Stimulated activated CD4-positive, alpha-beta T cell treated with anti-CD3 and anti-CD28 coated beads, Interleukin-2, amount 100 ng/mL, for 48 hours (primary cell): ENCODE data around the gene OSBPL5.

Source experiments
- DNase-seq, 2 donors: peaks; one replicate each; pipeline ENCODE4 v3.0.0-alpha.2; 2020

OSBPL5 gene

DNA sequence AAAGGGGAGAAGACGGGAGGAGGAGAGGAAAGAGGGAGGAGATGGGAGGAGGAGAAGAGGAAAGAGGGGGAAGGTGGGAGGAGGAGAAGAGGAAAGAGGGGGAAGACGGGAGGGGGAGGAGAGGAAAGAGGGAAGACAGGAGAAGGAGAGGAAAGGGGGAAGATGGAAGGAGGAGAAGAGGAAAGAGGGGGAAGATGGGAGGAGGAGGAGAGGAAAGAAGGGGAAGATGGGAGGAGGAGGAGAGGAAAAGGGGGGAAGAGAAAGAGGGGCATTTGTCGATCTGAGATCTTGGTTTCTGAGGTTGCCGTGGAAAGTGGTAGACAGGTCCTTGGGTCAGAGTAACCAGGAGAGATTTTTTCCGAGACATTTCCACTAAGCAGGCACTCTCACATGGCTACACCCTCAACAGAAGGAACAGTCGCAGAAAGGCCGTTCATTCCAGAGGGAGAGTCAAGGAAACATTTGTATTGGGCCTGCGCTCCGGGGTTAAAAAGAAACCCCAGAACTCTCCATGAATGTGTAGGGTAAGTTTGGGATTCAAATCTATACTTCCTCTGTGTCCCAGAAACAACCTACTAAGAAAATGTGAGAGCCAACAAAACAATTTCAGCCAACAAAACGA lies 68.1 kb downstream of the OSBPL5 start:
- no peak for DNase-seq

DNA sequence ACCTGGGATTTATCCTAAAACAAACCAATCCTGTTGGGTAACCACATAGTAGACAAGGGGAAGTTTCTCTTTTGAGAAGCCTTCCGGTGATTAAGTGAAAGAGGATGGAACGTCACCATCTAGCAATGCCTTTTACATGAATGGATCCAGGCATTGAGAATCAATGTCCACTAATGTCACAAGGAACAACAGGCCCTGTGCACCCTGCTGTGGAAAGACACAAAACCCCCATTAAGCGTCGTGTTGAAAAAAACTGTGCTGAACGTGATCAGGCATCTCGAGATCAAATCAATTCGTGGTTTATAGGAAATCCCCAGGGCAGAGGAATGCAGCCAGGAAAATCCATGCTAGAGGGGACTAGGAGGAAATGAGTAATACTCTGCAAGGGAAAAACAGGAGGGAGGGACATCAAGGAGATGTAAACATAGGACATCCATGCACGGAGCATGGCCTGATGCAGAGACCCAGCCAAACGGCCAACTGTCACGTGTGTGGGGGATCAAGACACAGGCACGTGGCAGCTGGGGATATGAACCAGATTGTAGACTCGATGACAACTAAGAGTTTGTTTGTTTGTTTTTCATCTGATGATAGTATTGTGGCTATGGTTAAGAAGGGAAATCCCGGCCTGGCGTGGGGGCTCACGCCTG lies 69.3 kb downstream of the OSBPL5 start:
- no peak for DNase-seq

DNA sequence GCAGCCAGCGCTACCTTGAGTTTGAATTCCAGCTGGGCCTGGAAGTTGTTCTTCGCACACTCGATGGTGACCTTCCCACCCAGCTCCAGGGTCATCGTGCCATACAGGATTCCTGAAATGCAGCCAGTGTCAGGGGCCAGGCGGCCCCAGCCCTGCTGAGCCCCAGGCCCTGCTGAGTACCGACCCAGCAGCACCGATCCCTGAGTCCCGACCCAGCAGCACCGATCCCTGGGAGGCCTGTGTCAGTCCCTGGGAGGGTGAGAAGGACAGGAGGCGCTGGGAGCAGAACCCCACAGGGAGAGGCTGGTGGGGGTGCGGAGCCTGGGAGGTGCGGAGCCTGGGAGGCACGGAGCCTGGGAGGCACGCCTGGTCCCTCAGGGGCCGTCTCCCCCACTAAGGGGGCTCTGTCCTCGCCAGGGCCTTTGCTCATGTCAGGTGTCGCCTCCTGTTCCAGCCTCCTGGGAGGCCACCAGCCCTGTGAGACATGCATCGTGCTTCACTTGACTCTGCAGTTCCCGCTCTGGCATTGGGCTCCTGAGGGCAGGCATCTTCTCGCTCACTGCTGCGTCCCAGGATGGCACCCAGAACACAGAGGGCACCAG lies 70.8 kb downstream of the OSBPL5 start:
- DNase-seq: no peak

DNA sequence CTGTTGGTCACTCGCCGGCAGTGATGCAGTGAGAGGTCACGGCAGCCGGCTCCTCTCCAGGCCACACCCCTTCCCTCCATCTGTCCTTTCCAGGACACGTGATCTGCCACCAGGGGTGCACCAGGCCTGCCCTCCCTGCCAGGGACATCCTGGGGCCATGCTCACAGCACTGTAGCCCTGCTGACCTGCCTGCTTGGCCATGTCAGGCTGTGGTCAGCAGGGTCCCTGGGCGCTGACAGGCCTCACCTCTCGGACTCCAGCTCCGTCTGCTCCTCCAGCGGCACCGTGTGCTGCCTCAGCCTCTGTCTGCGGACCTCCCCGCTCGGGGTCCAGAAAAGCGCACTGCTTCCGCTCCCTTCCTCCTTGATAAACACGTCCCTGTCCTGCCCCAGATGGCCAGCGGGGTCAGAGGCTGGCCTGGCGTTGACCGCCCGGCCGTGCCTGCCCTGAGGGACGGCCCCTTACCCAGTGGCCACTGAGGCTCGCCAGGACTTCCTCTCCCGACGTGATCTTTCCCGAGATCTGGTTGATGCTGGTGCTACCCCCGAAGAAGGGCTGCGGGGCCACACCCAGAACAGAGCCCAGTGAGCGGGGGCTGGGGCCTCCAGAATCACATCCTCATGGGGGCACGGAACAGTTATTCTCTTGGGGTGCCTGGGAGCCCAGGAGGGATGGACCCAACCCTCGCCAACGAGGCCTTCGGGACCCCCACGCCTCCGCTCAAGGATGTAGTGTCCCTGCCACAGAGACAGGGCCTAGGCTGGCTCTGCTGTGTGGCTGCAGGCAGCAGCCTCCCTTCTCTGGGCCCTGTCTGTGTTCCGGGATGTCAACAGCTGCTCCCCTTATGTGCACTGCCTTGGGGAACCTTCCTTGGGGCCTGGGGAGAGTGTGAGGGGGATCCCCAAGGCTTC lies 71.6 kb downstream of the OSBPL5 start:
- no peak for DNase-seq

DNA sequence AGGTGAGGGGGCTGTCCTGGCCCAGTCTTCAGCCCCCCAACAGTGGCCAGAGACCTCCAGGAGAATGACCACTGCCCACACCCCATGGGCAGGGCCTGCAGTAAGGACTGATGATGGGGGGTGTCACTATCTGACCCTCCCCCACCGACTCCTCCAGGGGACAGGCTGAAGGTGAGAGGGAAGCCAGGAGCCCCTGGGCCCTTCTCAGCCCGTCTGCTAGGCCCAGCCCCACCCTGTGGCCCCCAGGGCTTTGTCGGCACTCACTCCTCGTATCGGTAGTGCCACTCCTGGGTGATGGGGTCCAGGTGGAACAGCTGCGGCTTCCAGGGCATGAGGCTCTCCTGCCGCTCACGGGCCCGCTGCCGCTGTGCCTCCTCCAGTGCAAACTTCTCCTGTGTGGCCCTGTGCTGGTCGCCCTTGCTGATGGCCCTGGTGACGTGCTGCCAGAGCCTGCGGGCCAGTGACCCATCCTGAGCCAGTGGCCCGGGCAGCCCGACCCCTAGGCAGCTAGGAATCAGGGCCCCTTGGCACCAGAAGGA lies 72.4 kb downstream of the OSBPL5 start:
- DNase-seq: no peak

DNA sequence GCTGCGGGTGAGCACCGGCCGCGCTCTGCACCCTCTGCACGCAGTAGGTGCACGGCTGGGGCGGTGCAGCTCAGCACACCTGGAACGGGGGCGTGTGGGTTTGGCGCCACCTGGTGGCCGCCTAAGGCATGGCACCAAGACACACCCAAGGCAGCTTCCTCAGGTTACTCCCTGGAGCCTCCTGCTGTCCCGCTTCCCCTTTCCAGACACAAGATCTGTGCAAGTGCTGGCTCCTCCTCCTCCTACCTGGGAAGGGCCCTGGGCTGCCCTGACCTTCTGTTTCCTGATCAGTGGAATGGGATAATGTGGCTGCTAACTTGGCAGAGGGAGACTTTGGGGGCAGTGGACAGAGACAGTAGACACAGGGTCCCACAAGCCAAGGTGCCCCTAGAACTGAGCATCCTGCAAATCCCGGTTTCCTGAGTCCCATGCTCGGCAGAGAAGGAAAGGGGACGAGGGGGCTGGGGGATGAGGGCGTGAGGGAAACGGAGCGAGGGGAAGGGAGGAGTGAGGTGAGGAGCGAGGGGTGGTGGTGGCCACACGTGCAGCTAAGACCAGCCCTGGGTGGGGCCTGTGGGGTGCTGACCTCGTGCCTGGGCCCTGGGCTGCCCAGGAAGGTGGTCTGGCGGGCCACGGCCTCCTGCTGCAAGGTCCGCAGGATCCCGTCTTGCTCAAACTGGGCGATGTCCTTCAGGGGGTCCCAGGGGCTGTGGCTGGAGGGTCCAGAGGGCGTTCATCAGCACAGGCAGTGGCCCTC lies 73.1 kb downstream of the OSBPL5 start:
- peak; percentile 52 to 68 for DNase-seq

DNA sequence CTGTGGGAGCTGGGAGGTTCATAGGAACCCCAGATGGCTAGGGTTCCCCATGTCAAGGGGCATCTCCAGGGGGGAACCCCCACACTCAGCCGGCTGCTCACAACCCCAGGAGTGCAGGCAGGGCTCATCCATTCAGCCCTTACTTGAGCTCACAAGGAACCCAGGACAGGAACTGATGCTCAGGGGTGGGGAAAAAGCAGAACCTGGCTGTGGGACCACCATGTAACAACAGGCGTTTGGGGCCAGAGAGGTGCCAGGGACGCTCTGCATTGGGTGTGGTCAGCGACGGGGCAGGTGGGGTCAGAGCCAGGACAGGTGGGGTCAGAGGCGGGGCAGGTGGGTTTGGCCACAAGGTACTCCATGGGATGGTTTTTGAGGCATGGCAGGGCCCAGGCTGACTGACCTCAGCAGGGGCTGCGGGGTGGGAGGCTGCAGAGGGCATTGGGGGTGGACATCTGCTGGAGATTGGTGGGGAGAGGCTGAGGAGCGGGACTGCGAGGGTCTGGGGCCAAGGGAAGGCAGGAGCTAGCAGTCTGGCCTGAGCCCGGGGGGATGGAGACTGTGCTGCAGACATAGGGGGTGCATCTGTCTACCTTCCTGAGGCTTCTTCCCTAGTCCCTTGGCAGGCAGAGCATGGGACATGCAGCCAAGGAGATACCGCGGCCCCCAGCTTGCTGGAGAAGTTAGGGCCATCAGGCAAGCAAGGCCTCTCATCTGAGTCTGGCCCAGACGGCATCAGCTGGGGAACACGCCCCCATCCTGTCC lies 73.8 kb downstream of the OSBPL5 start:
- DNase-seq: no peak

DNA sequence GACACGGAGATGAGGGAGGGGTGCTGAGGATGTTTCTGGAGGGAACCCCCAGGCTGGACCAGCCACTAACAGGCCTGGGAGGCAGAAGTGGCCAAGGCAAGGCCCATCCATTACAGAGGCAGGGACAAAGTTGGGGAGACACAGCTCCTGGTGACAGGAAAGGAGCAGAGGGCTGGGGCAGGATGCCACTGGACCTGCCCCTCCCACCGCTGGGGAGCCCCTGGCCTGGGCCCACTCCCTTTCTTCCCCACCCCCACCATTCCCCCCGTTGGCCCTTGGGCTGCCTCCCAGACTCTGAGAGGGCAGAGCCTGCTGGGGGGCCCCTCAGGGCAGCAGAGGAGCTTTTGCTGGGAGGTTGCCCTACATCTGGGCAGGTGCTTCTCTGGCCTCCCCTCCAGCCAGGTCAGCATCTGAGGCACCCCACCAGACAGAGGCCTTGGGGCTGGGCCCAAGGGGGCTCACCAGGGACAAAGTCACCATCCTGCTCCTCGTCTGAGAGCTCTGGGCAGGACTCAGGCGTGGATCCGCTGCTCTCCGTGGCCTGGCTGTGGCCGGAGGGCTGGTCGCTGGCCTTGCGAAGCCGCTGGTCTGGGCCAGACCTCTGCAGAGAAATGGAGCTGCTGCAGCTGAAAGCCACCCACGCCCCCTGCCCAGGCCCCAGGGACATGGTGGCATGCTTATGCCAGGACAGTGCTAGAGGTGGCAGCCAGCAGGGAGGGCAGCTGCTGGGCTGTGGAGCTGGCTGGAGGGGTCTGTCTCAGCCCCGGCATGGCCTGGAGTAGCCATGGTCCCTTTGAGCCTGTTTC lies 74.8 kb downstream of the OSBPL5 start:
- no peak for DNase-seq

DNA sequence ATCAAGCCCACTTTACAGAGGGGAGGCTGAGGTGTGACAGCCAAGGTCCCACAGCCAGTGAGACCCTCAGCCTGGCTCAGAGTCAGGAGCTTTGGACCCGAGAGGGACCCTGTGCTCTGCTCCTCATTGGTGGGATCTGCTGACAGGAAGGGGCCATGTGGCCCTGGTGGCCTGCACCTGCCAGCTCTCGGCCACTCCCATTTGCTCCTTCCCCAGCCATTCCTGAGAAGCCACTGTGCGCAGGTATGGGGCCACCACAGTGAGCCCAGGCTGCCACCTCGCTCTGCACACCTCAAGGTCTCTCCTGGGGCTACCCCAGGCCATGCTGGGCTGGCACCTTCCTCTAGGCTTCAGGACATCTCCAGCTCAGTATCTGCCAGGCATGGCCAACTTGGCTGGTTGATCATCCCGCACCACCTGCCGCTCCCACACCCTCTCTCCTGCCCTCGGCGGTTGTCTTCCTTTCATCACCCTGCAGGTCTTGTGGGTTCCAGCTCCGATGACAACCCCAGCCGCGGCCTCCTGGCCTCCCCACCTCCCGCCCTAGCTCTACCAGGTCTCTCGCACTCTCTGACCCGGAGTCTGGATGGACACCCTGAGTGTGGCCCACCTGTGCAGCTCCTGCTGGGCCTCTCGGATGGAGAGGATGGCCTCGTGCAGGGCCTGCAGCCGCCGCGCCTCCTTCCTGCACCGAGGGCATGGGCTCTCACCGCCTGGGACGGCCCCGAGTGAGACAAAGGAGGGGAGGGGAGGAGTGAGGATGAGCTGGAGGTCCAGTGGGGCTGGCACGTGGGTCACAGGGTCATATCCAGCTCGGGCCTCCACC lies 75.7 kb downstream of the OSBPL5 start:
- DNase-seq: no peak

DNA sequence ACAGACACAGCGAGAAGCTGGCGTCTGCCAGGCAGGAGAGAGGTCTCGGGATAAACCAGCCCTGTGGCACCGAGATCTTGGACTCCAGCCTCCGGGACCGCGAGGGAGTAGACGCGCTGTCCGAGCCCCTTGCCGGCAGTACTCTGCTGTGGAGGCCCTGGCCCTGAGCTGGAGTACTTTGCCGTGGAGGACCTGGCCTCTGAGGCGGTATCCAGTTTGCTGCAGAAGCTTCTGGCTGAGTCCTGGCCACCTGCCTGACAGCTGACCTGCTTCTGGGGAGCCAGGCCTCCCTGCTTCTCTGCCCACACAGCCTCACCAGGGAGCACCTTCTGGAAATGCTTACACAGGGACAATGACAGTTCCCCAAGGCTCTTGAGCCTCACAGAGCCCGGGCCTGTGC lies 76.3 kb downstream of the OSBPL5 start:
- no peak for DNase-seq

DNA sequence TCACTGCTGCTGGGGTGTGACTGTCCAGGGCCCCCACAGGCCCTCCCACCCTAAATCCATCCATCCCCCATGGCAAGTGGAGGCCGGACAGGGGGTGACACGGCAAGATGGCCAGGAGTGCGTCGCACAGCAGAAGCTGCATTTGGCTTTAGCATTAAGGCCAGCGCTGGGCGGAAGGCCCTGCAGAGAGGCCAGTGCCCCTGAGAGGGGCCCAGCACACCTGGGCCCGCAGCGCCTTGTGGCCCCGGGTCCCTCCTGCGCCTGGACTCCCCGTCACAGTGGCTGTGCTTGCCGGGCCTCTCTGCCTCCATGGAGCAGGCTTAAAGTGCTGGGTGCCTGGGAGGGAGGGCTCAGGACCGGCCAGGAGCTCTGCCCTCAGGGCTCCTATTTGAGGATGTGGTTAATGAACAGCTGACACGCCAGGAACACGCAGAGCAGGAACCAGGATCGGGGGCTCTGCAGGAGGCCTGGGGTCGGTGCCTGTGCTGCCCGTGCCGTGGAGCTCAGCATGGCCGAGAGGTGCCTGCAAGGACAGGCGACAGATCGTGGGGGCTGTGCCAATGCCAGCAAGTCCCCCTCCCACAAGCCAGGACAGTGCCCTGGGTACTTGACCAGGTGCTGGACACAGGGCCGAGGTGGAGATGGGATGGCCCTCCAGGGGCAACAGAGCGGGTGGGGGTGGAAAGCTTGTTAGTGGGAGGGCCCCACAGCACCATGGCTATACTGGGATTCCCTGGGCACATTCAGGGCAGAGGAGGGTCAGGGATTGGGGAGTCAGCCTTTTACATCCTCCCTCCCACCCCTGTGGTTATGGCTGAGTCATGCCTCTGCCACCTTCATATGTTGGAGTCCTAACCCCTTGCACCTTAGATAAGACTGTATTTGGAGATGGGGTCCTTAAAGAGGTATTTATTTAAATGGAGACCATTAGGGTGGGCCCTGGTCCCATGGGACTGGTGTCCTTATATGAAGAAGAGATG lies 77.0 kb downstream of the OSBPL5 start:
- no peak for DNase-seq

DNA sequence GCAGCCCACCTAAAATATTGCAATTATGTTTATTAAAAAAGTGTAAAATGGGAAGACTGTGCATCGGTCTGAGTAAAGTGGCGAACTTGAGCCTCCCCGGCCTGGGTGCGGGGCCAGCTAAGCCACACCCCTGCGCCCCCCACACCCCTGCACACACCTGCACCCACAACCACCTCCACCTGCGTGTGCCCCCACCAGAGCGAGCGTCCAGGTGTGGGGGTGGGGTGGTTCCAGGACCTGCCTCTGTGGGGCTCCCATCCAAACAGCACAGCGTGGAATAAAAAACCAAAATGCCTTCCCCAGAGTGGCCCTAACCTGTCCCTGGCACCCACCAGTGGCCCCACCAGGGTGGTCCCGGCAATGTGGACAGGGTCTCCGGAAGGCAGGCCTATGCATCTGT lies 77.7 kb downstream of the OSBPL5 start:
- no peak for DNase-seq

DNA sequence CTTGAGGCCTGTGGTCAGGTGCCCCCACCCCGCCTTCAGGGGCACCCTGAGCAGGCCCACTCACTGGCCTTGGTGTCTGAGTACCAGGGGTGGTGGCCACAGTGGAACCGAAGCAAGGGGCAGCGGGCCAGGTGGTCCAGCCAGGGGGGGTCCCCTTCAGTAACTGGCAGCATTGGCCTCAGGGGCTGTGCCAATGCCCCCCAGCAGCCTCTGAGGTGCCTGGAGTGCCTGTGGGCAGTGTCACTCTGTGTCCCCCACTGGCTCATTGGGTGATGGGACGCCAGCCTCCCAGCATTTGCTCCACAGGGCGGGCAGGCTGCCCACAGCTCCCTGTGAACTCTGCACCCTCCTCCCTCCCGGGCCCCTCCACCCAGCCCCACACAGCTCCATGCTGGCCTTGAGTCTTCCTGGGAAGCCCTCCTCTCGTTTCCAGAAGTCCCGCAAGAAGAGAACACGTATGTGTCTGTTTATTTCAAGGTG lies 78.4 kb downstream of the OSBPL5 start:
- no peak for DNase-seq

DNA sequence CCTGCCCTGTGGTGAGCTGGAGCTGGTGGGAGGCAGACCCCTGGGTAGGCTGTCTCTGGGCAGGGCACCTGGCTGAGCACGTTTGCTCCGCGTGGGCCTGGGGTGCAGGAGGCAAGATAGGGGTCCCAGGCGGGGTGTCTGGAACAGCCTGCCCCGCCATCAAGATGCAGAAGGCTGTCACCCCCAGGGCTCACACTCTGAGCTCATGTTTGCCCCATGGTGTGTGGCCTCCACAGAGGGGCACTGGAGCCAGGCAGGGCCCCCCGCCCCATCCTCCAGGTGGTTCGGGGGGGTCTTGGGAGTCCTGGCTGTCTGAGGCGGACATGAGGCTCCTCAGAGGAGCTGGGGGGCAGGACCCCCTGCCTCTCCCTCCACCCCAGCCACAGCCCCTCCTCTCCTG lies 79.0 kb downstream of the OSBPL5 start:
- no peak for DNase-seq

DNA sequence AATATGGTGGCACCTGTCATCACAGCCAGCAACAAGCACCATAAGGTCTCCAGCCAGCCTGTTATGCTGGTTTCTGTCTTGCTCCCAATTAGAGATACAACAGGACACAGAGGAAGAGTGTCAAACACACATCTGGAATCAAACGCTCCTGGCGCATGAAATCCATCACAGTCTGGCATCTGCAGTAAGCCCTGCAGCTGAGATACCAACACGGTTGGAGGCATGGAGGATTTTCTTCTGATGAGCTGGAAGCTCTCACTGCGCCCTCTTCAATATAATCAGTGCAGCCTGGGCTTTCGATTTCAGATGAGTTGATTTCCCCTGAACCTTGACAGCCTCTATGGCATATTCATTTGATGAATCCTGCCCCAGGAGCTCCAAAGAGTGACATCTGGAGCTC lies 80.1 kb downstream of the OSBPL5 start:
- DNase-seq: no peak

DNA sequence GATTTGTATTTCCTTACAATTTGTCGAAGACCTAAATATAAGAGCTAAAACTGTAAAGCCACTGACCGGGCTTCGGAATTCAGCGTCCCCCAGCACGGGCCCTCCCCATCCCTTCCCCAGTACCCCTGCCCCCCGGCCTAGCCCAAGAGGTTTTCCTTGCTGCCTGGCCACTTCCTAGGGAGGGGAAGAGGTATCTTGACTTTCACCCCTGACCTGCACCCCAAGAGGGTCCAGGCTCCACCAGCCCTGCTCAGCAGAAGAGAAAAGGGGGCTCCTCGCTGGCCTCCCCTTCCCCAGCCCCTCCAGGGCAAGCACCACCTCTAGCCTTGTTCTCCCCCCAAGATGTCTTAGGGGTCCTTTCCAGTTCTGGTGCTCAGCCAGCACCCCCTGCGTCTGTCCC lies 81.8 kb downstream of the OSBPL5 start:
- no peak for DNase-seq

DNA sequence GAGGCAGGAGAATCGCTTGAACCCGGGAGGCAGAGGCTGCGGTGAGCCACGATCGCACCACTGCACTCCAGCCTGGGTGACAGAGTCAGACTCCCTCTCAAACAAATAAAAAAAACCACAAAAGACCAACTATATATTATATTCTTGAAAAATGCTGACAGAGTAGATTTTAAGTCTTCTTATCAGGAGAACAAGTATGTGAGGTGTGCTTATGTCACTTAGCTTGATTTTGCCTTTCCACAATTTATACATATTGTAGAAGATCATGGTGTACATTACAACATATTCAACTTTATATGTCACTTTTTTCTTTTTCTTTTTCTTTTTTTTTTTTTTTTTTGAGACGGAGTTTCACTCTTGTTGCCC lies 83.7 kb downstream of the OSBPL5 start:
- no peak for DNase-seq

DNA sequence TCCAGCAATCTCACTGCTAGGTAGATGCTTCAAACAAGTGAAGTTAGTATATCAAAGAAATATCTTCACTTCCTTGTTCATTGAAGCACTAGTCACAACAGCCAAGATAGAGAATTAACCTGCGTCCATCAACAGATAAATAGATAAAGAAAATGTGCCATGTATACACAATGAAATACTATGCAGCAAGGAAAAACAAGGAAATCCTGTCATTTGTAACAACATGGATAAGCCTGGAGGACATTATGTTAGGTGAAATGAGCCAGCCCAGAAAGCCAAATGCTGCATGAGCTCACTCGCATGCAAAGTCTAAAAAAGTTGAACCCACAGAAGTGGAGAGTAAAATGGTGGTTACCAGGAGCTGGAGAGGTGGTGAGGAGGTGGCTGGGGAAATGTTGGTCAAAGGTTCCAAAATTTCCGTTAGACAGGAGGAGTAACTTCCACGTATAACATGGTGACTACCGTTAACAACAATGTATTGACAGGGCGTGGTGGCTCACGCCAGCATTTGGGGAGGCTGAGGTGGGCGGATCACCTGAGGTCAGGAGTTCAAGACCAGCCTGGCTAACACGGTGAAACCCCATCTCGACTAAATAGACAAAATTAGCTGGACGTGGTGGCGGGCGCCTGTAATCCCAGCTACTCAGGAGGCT lies 84.3 kb downstream of the OSBPL5 start:
- DNase-seq: no peak
